Measurements from ENCODE around the gene NME7.

NME7 gene

GRCh38 chr1:169117599-169117998 lies 250.0 kb downstream of the NME7 start:
- ChIA-PET CTCF (interaction anchor here (0.8 to 1.2 kb wide), 4 partner anchors 8 to 19 kb away, joined by 3 read pairs; no protein-coding TSS in a partner anchor), POLR2A (interaction anchor here (0.8 kb wide), 1 partner anchor 14 kb away, joined by 3 read pairs; no protein-coding TSS in a partner anchor)
- DNase-seq (ENCODE audit: extremely low spot score), result no peak
- no peak for TF ChIP-seq CTCF (IDR thresholded peaks at IDR 0.05; ENCODE audit: control extremely low read depth, extremely low read depth, low read depth, missing control alignments)

GRCh38 chr1:169117014-169117413 lies 250.6 kb downstream of the NME7 start:
- DNase-seq (ENCODE audit: extremely low spot score), result no peak
- POLR2A ChIA-PET, result interaction anchor here (0.8 kb wide), 1 partner anchor 13 kb away, joined by 3 read pairs; no protein-coding TSS in a partner anchor
- TF ChIP-seq CTCF (IDR thresholded peaks at IDR 0.05; ENCODE audit: control extremely low read depth, extremely low read depth, low read depth, missing control alignments), result no peak
- CTCF ChIA-PET, result interaction anchor here (0.9 to 1.7 kb wide), 3 partner anchors 7 to 16 kb away, joined by 3 to 5 read pairs (median 3); no protein-coding TSS in a partner anchor

- ChIA-PET POLR2A (no interaction called here), CTCF (interaction anchor here (1.0 to 1.7 kb wide), 3 partner anchors 14 to 232 kb away, joined by 3 to 5 read pairs (median 3); no protein-coding TSS in a partner anchor)
- DNase-seq (ENCODE audit: extremely low spot score), result peak; percentile 54
- no peak for TF ChIP-seq CTCF (IDR thresholded peaks at IDR 0.05; ENCODE audit: control extremely low read depth, extremely low read depth, low read depth, missing control alignments)
Observed at GRCh38 chr1:169115891-169116585, 251.6 kb downstream of the NME7 start.

GRCh38 chr1:169113613-169114119 lies 253.9 kb downstream of the NME7 start:
- POLR2A ChIA-PET, result no interaction called here
- no peak for DNase-seq (ENCODE audit: extremely low spot score)
- CTCF ChIA-PET, result interaction anchor here (5.0 kb wide), 1 partner anchor 18 kb away, joined by 25 read pairs; no protein-coding TSS in a partner anchor
- TF ChIP-seq CTCF (IDR thresholded peaks at IDR 0.05; ENCODE audit: control extremely low read depth, extremely low read depth, low read depth, missing control alignments), result no peak

GRCh38 chr1:169112241-169112640 lies 255.4 kb downstream of the NME7 start:
- no peak for DNase-seq (ENCODE audit: extremely low spot score)
- no peak for TF ChIP-seq CTCF (IDR thresholded peaks at IDR 0.05; ENCODE audit: control extremely low read depth, extremely low read depth, low read depth, missing control alignments)
- CTCF ChIA-PET, result interaction anchor here (1.0 to 5.0 kb wide), 7 partner anchors 8 to 237 kb away, joined by 3 to 25 read pairs (median 7); no protein-coding TSS in a partner anchor
- POLR2A ChIA-PET, result interaction anchor here (0.7 kb wide), 1 partner anchor 11 kb away, joined by 4 read pairs; no protein-coding TSS in a partner anchor

- ChIA-PET CTCF (interaction anchor here (1.1 to 5.0 kb wide), 9 partner anchors 9 to 768 kb away, joined by 3 to 25 read pairs (median 4); no protein-coding TSS in a partner anchor), POLR2A (interaction anchor here (0.7 kb wide), 1 partner anchor 10 kb away, joined by 4 read pairs; no protein-coding TSS in a partner anchor)
- TF ChIP-seq CTCF (IDR thresholded peaks at IDR 0.05; ENCODE audit: control extremely low read depth, extremely low read depth, low read depth, missing control alignments), result no peak
- no peak for DNase-seq (ENCODE audit: extremely low spot score)
Observed at GRCh38 chr1:169111472-169111871, 256.1 kb downstream of the NME7 start.
